ENCODE data around the gene CRTC1.

The CRTC1 gene

DNA sequence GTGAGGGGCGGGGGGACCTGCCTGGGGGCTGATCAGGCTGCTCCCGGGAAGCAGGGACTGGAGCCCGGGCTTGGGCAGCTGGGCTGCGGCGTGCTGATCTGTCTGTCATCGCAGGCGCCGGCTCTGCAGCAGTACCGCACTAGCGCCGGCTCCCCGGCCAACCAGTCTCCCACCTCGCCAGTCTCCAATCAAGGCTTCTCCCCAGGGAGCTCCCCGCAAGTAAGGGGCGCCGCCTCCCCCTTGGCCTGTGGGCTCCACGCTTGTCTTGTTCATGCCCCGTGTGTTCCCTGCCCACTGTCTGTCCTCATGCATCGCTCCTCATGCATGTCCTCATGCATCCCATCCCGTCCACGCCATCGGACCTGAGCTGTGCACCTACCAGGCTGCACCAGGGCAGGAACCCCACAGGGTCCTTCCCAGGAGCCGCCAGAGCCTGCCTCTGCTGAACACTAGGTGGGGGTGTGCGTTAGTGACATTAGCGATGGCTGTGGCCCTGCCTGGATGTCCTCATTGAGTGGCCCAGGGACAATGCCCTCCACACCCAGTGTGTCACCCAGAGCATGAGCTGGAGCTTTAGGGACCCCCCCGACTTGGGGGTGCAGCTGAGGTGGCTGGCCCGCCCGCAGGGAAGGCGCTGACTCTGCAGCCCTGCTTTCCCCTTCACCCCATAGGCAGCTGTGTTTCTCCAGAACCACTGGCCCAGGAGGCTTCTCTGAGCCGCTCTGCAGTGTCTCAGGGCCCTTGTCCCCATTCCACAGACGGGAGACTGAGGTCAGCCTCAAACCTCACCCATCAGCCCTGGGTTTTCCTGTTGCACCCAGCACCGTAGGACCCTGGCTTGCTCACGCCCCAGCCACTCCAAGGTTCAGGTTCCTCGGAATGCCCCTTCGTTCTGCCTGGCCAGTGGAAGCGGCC, 88.1 kb downstream of the CRTC1 start:
- no peak for DNase-seq (ENCODE audit: low spot score)

DNA sequence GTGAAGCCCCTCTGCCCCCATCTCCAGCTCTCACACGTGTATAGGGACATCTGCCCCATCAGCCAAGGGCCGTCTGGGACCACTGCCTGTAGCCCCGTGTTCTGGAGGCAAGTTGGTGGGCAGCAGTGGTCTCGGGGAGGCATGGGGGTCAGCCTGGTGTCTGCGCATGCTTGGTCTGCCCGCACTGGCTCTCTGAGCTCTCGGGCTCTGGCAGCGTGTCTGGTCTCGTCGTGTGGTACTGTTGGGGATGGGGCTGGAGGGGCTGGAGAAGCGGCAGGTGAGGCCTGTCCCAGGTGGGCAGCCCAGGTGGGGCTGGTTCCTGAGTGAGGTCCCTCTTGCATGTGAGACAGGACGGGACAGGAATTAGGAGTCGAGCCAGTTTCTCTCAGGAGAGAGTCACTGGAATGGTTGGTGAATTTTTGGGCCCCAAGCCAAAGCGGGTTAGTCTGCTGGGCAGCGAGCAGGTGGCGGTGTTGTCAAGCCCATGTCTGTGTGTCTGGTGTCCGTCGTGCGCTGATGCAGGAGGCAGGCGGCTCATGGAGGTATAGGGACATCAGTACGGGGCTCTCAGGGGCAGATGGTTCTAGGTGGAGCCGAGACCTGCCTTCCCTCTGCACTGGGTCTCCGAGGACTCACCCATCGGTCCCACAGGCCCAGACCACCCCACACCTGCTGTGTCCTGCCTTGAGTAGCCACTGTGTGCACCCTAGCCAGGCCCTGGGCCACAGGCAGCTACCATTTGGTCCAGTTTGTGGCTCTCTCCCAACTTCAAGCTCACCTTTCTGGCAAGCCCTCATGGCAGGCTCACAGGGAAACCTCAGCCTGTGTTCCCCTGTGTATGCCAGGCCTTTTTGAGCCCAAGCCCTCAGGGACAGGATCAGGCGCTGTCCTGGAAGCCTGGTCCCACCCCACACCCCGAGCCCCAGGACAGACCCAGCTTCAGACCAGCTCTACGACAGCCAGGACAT, 89.4 kb downstream of the CRTC1 start:
- DNase-seq (ENCODE audit: low spot score) = no peak

DNA sequence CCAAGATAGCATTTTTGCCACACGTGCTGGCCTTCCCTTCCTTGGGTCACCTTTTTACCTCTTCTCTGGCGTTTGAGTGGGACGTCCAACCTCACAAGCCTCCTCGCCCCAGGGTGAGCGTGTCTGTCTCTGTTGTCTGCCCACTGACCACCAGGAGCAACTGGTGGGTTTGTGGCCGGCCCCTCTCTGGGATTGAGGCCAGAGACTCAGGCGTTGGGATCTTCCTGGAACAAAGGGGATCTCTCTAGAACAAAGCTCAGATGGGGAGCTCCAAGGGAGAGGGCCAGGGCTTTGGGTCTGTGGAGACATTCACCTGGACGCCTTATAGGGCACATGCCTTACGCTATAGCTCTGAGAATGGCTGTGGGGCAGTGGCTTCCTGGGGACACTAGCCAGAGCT, 90.2 kb downstream of the CRTC1 start:
- no peak for DNase-seq (ENCODE audit: low spot score)

DNA sequence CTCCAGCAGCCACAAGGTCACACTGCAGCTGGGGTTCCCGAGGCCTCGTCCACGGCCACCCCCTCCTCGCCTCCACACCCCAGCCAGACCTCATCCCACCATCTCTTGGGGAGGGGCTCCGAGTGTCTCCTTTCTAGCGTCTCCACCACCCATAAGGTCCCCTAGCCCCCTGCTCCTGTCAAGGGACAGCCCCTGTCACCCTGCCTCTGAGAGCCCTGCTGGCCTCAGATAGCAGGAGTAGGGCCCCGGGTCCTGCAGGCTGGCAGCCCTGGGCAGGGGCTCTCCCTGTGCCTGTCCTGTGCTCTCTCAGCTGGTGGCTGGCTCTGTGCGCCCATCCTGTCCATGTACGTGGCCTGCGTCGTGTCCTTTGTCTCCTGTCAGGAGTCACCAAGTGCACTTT, 90.6 kb downstream of the CRTC1 start:
- no peak for DNase-seq (ENCODE audit: low spot score)

DNA sequence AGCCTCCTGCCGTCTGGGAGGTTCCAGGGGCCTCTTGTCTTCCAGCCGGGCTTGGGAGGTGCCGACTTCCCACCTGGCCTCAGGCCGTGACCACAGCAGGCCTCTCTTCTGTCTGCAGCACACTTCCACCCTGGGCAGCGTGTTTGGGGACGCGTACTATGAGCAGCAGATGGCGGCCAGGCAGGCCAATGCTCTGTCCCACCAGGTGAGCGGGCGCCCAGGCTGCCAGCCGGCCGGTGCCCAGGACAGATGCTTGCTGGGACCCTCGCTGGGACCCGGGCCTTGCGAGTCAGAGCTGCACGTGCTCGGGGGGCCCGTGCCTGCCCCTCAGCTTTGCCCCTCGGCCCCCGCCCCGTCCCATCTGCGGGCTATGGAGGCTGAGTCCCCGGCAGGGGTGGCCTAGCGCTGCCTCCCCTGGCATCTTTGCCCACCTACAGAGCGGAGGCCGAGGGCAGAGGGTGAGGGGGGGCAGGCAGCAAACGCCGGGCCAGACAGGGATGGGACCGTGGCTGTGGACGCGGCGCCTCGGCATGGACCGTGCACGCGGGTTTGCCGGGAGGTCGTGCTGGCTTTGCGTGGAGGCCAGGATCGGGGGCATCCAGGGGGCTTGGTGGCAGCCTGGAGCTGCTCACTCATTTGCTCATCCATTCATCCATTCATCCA, 91.4 kb downstream of the CRTC1 start:
- DNase-seq (ENCODE audit: low spot score) = no peak

DNA sequence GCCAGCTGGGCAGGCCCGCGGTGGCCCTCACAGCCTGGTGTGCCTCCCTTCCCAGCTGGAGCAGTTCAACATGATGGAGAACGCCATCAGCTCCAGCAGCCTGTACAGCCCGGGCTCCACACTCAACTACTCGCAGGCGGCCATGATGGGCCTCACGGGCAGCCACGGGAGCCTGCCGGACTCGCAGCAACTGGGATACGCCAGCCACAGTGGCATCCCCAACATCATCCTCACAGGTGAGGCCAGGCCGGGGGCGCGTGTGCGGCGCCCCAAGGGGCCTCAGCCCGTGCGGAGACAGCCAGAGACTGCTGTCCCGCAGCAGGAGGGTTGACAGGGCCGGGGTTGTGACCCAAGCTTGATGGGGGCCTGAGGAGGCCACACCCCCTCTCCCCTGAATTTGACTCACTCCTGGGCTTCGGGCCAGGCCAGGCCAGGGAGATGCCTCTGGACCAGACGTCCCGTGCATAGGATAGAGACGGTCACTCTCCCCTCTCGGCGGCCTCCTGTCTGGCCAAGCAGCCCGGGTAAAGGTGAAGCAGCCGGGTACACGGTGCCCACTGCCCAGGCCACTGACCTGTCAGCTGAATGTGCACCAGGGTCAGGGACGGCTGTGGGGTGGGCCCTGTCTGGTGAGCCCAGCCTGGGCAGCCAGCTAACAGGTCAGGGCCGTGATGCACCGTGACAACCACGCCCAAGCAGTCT, 92.3 kb downstream of the CRTC1 start:
- no peak for DNase-seq (ENCODE audit: low spot score)

DNA sequence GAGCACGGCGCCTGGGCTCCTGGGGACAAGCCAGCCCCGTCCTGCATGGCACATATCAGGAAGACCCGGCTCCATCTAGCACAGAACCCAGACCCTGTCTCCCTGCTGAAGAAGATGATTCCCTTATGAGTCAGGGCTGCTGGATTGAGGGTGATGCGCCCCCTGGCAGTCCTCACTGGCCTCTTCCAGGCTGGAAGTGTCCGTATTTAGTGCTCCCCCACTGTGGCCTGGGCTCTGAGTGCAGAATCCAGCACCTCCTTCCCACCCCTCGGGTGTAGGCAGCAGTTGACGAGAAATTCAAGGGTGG, 92.8 kb downstream of the CRTC1 start:
- no peak for DNase-seq (ENCODE audit: low spot score)

DNA sequence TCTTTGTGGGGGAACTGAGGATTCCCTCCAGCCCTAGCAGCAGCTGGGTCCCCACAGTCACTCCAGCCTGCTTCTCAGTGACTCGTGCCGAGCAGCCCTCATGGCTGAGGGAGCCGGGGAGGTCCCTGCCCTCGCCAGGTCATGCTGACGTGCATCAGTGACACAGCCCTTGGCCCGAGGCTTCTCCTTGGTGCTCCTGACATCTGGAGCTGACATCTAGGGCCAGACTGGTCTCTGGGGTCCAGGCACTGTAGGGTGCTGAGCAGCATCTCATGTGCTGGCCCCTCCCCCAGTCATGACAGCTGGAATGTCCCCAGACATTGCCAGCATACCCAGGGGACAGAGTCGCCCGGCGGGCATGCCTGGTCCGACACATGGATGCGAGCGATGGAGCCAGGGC, 93.3 kb downstream of the CRTC1 start:
- DNase-seq (ENCODE audit: low spot score) = no peak

DNA sequence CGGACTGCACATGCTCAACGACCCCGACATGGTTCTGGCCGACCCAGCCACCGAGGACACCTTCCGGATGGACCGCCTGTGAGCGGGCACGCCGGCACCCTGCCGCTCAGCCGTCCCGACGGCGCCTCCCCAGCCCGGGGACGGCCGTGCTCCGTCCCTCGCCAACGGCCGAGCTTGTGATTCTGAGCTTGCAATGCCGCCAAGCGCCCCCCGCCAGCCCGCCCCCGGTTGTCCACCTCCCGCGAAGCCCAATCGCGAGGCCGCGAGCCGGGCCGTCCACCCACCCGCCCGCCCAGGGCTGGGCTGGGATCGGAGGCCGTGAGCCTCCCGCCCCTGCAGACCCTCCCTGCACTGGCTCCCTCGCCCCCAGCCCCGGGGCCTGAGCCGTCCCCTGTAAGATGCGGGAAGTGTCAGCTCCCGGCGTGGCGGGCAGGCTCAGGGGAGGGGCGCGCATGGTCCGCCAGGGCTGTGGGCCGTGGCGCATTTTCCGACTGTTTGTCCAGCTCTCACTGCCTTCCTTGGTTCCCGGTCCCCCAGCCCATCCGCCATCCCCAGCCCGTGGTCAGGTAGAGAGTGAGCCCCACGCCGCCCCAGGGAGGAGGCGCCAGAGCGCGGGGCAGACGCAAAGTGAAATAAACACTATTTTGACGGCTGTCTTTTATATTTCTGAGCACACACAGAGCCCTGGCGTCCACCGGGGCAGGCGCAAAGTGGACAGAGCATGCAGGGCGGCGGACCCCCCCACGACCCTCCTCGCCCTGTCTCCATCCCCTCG, 94.0 kb downstream of the CRTC1 start:
- DNase-seq (ENCODE audit: low spot score) = no peak

DNA sequence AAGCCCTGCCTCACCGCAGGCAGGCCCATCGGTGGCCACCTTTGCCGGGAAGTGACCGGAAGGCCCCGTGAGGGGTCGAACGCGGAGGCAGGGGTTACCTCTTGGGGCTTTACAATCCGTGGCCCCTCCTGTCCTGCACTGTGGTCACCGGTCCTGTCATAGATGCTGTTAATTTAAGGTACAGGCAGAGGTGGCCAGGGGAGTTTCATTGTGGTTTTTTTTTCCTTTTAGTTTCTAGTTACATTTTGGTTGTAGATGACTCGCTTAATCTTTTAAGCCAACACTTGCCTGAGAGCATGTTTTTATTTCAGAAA, 94.6 kb downstream of the CRTC1 start:
- DNase-seq (ENCODE audit: low spot score) = no peak

DNA sequence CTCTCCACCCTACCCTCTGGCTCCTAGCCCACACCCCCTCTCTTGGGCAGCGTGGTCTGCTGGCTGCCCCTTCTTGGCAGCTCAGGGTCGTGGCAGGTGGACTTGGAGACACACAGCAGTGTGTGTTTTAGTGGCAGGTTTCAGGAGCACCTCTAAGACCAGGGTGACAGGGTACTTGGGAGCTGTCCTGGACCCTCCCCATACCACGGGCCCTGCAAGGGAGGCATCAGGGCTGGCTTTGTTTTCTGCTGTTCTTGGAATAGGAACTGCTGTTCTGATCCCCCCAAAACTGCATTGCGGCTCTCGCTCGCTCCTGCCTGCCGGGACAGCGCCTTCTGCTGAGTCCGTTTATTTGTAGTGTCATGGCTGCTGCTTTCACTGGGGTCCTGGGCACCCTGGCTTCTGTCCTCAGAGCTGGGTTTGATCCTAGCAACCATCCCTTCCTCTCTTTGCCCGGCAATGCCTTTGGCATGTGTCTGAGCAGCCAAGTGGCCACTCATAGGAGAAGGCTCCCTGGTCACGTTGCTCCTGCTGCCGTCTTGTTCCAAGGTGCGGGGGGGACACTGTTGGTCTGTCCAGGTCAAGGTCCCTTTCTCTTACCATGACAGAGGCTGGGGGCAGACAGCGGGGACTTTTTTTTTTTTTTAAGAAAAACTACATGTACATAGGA, 95.5 kb downstream of the CRTC1 start:
- DNase-seq (ENCODE audit: low spot score) = no peak

DNA sequence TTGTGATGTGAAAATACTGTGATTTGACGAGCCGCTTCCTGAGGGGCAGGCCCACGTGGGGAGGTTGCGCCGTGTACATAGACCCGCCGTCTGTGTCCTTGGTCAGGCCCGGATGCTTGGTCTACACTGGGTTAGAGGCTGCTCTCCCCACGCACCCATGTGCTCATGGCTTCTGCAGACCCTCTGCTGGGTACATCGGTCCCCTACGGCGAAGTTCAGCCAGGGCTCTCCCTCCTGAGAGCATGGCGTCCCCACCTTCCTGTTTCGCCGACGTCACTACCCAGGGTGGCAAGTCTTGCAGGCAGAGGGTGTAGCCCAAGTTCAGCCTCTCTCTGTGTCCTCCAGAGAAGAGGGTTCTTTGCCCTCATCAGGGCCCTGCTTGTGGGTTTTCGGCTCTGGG, 96.6 kb downstream of the CRTC1 start:
- no peak for DNase-seq (ENCODE audit: low spot score)

DNA sequence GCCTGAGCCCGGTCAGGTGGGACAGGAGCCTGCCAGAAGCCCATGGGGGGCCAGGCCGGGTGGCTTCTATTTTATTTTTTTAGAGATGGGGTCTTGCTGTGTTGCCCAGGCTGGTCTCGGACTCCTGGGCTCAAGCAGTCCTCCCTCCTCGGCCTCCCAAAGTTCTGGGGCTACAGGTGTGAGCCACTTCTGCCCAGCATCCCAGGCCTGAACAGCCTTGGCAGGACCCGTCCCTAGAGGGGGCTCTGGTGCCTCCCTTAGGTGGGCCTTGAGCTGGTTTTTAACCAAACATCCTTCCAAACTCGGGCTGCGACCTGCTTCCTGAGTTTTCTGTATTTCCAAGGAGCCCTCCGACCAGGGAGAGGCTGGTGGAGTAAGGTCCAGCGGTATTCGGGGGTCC, 97.2 kb downstream of the CRTC1 start:
- no peak for DNase-seq (ENCODE audit: low spot score)

DNA sequence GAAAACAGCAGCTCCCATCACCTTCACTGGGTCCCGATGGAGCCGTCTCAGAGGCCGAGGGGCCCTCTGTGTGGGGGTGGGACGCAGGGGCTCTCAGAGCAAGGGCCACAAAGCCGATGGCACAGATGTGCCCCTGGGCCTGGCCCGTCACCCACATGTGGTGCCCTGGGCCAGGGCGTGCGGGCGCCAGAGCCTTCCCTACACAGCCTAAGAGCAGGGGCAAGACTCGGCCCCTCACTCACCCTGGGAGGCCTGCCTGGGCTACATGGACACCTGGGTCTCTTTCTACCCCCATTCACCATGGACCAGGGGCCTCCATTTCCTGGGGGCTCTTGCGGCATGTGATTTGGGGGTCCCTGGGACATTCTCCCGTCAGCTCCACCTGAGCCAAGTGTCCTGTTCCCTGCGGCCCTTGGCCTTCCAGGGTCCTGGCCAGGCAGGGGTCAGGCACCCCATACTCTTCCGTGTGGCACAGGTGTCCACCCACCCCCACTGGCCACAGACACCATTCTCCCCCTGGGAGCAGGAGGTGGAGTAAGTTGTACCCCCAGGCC, 97.6 kb downstream of the CRTC1 start:
- no peak for DNase-seq (ENCODE audit: low spot score)

DNA sequence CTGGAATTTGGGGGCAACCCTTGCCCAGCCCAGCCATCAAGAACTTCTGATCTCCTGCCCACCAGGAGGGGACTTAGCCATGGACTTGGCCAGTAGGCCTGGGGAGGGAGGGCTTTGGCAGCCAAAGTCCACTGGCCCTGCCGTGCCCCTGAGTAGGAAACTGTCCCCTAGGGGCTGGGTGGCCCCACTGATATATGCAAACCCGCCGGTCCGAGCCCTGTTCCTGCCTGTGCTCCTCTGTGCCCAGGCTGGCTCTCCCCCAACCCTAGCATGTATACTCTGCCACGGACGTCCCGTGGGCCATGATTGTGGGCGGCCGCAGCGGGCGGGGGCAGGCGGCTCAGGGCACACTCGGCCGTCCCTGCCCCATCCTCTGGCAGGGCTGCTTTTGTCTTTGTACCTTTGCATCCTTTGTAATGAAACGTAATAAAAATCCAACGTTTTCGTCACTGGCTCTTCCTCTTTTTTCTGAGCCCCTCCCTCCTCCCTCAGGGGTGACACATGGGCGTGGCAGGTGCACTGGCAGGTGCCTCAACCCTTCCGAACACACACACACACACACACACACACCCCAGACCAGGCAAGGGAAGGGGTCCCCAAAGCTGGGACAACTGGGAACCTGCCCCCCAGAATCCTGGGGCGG, 98.5 kb downstream of the CRTC1 start:
- DNase-seq (ENCODE audit: low spot score) = no peak

DNA sequence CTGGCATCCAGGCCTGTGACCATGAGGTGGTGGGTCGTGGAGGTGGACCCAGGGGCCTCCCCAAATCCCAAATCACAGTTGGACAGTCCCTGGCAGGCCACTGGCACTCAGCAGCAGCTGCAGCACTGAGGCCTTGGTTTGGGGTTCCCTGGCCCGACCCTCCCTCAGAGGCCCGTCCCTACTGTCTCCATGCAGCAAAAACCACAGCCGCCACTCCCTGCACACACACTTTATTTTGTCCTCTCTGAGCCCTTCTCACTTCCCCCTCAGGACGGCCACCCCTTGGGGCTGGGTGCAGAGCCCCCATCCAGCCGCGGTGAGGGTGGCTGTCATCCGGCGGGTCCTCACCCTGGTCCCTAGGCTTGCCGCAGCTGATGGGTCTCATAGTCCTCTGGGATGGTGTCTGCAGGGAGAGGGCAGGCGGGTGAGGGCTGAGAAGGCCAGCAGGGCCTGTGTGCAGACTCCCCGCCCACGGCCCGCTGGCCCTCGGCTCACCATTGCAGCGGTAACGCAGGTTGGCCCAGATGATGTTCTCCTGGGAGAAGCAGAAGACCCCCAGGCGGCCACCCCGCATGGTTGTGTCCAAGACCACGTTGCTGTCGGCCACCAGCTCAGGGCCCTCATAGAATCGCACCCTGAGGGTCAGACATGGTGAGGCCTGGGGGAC, 99.2 kb downstream of the CRTC1 start:
- no peak for DNase-seq (ENCODE audit: low spot score)

DNA sequence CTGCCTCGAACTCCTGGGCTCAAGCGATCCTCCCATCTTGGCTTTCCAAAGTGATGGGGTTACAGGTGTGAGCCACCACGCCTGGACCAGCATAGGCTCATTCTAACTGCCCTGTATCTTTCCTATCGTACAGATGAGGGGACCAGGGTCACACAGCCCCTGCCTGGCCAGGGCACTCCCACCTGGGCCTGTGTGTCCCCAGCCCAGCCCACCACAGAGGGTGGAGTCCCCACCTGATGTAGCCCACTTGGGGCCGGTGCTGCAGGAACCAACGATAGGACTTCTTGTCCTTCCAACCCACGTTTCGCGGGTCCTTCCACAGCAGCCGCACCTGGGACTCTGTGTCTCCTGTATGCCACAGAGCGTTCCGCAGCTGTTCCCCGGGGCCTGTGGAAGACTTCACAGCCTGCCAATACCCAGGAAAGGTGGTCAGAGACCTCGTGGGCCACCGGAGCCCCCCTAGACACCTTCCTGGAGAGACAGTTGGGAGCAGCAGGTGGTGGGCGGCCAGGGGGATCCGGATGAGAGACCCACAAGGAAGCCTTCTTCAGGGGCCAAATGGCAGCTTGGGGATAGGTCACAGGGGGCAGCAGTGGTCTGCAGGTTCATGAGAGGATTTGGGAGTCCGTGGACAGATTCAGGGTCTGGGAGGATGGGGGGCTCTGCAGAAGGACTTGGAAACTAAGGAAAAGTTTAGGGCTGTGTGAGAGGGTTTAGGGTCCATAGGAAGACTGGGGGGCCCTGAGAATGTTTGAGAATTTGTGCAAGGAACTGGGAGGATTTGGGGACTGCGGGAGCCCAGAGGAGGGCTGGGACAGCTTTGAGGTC, 100.7 kb downstream of the CRTC1 start:
- no peak for DNase-seq (ENCODE audit: low spot score)

DNA sequence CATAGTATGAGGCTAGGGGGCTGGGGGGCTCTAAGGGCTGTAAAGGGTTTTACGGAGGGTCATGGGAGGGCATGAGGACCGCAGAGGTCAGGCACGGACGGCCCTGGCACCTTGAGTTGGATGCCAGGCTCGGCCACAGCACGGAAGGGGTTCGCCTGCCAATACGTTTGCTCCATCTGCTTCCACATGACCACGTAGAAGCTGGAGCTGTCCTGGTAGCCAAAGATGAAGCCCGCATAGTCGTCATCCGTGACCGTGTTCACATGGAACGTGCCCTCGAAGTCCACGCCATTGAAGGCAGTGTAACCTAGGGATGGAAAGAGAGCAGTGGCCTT, 101.3 kb downstream of the CRTC1 start:
- no peak for DNase-seq (ENCODE audit: low spot score)
